NCI-H2171 treated with DMSO at 0.1 percent for 48 hours (cell line): ENCODE data around the gene CYBA.
"Not testable (repeated sequence)": the region's sequence is repeated elsewhere in the genome, so short reads cannot be mapped to it uniquely, and the experiment has no call there.

Experiments
- DNase-seq: peaks from one replicate; lab custom pipeline; 2025; lab: John Stamatoyannopoulos, UW

The CYBA gene

DNA sequence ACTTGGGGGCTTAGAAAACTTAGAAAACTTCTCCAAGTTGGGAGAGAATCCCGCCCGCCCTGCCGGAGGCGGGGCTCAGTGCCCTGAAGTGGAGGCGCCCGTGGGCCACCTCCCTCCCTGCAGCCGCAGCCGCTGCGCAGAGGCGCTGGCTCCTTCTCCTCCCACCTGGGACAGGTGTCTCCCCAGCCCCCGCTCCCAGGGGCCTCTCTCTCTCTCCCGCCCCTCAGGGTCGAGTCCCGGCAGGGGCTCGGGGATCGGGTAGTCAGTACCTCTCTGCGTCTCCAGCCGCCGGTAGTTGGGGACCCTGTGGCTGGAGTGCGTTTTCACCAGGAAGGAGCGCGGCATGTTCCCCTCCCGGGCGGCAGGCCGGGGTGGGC lies 35.2 kb upstream of the CYBA start:
- peak; percentile 80 for DNase-seq

GRCh38 chr16:88685156-88686061 lies 34.6 kb upstream of the CYBA start:
- no peak for DNase-seq

DNA sequence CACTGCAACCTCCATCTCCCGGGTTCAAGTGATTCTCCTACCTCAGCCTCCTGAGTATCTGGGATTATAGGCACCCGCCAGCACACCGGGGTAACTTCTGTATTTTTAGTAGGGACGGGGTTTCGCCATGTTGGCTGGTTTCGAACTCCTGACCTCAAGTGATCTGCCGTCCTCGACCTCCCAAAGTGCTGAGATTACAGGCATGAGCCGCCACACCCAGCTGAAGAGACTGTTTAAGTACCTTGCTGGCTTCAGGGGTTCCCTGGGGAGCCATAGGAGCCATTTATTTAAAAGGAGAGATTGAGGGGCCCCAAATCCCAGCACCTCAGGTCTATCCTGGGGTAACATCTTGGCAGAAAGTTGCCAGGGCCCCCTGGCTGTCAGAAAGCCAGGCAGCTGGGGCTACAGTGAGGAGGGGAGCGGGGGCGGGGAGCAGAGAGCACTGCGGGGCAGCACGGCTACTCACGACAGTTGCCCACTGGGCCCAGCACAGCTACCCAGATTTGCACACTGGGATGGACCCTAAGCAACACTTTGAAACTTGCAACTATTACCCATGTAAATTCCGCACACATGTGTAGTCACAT lies 33.8 kb upstream of the CYBA start:
- DNase-seq = no peak

GRCh38 chr16:88681709-88682451 lies 31.0 kb upstream of the CYBA start:
- DNase-seq = no peak

GRCh38 chr16:88681084-88681680 lies 30.3 kb upstream of the CYBA start:
- DNase-seq = no peak

- DNase-seq = no peak
Observed at GRCh38 chr16:88680554-88681083, 29.8 kb upstream of the CYBA start.

DNA sequence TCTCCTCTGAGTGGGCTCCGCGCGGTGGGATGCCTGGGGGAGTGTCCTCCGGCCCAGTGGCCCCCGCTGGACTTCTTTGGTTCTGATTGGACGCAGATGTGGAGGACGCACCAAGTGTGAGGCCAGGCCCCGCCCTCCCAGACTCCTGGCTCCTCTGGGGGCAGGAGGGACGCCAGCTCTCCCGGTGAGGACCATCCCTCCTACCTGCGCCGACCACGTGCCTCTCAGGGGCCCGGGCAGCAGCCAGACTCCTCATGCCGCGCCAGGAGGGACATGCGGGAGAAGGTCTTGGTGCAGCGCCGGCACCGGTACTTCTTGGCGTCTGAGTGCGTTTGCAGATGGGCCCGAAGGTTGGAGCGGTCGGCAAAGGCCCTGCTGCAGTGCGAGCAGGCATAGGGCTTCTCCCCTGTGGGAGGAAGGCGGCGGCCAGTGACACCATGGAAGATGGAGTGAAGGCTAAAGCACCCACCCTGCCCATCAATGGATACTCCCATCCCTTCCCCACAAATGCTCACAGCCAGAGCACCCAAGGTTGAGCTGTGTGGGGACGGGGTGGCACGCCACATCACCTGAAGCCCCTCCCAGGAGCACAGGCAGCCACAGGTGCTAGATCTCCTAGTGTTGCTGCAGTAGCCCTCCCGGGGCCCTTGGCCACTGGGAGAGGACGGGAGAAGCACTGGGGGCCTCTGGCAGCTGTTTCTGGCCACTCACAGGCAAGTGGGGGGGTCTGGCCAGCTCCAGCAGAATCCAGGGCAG lies 27.5 kb upstream of the CYBA start:
- no peak for DNase-seq

GRCh38 chr16:88677721-88678120 lies 26.9 kb upstream of the CYBA start:
- no peak for DNase-seq

- DNase-seq = no peak
Observed at GRCh38 chr16:88676502-88677242, 25.8 kb upstream of the CYBA start.

- no peak for DNase-seq
Observed at GRCh38 chr16:88673716-88674379, 23.0 kb upstream of the CYBA start.

DNA sequence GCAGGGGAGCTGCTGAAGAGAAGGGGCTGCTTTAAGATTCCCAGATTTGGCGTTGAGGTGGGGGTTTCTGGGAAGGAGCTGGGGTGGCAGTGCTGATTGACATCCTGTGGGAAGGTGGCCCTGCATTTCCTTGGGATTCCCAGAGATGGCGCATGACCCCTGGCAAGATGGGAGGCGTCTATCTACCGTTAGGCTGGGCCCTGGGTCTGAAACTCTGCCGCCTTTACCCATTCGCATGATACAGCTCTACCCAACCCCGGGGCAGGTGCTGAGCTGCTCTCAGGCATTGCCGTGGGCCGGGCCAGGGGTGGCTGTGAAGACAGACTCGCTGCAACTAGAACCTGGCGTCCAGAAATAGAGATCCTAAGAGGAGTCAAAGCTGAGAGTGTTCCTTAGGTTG lies 21.9 kb upstream of the CYBA start:
- DNase-seq = no peak

GRCh38 chr16:88671806-88672205 lies 21.0 kb upstream of the CYBA start:
- no peak for DNase-seq

DNA sequence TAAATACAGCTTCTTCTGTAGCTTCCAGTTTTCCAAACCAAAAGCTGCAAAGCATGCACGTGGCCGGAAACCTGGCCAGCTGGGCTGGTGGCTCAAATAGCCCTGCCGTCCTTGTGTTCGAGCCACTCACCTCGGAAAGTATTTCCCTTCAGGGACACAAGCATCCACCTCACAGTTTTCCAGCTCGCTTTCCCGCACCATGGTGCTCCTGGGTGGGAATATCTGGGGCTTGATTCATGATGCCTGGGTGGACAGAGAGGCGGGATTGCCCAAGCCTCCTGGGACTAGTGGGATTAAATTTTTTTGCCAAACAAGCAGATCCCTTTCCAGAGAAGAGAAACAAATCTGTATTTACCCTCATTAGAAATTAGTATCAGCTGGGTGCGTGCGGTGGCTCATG lies 19.1 kb upstream of the CYBA start:
- no peak for DNase-seq

GRCh38 chr16:88669493-88669892 lies 18.6 kb upstream of the CYBA start:
- DNase-seq = not testable (repeated sequence)

- no peak for DNase-seq
Observed at GRCh38 chr16:88667461-88667860, 16.6 kb upstream of the CYBA start.

- no peak for DNase-seq
Observed at GRCh38 chr16:88665570-88665969, 14.7 kb upstream of the CYBA start.

DNA sequence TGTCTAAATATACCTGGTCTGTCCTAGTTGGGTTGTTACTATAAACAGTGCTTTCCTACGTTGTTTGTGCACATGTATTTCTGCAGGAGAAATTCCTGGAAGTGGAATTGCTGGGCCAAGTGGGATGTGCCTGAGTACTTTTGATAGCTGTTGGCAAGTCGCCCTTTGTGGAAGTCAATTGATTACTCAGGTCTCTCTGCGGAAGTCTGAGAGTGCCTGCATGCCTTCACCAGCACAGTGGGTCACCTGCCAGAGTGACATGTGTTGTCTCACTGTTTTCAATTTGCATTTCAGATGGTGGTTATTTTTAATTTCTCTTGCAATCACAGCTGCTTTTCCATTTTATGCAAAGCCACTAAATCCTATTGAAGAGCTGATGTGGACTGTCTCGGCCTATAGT lies 14.3 kb upstream of the CYBA start:
- DNase-seq = no peak

DNA sequence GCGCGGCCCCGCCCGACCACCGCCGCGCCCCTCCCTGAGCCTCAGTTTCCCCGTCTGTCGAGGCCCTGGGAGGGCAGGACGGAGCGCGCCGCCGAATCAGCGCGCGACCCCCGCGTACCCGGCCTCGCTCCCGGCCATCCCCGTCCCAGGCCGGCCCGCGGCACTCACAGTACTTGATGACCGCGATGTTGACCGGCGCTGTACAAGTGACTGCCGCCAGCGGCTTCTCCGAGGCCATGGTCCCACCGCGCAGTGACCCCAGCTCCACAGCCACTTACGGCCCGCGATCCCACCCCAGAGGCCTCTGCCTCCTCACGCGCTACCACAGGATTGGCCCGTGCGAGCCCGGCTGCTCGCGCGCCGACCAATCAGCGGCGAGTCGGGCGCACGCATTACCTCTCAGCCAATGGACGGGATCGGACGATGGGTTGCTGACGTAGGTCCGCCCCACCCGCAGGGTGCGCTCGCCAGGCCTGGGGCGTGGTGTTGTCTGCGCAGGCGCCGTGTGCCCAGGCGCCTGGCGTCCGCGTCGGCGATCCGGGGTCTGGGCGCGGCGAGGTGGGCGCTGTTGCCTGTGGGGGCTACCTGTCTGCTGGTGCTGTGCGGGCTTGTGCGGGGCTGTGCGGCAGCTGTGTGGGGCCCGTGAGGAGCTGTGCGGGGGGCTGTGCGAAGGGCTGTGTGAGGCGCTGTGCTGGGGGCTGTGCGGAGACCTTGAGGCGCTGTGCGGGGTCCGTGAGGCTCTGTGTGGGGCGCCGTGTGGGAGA lies 12.2 kb upstream of the CYBA start, which contains the start of gene MVD:
TSS of gene MVD (minus strand) at position 249 of the 764 bp plus-strand sequence. CDS start at position 238, 11 bp downstream.
- DNase-seq = peak; percentile 94

DNA sequence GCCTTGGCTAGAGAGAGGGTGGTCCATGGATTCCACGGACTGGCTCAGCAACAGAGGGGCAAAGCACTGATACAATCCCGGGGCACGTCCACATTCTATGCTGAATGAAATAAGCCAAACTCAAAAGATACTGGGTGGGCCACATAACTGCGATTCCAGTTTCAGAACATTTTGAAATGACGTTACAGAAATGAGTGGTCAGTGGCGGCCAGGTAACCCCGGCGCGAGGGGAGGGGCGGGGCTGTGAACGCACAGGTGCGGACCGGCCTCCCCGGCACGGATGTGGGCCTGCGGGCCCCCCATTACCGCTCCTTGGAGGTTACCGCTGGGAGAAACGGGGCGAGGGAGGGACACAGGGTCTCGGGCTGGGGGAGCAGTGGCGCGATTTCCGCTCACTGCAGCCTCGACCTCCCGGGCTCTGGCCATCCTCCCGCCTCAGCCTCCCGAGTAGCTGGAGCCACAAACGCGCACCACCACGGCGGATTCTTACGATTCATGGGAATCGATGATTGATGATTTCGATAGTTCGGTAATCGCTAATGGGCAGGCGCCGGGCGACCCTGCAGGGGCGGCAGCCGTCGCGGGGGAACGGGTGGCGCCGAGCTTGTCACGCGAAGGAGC lies 11.5 kb upstream of the CYBA start:
- DNase-seq = no peak
